PC-3 (cell line): ENCODE data around the gene ASB10. TPM values are rescaled to one million over a fixed set of nuclear protein-coding genes. Genes with fewer than 3 reads are reported as not detected.

Experiments used
- ATAC-seq: fragments of 200-7000 bp; cut with Tn5 transposase; 2 replicates; pipeline ENCODE4 v1.9.1; 2020; ENCODE audit warnings: mild to moderate bottlenecking, moderate library complexity
- BruUV-seq: library from RNA; stranded (reverse); fragments of 400-500 nt; replicated peaks from 2 replicates; lab custom pipeline; 2021; lab: Mats Ljungman, UMichigan
- CTCF ChIA-PET: fragments of 300-600 bp; sonication (Branson Sonifier 250); formaldehyde crosslinking; loops from one replicate; lab custom pipeline; 2022; ENCODE audit warnings: antibody characterized with exemption; lab: Charles Lee
- POLR2A ChIA-PET: fragments of 300-600 bp; sonication (Branson Sonifier 250); formaldehyde crosslinking; loops from one replicate; lab custom pipeline; 2022; ENCODE audit warnings: antibody characterized with exemption; ENCODE audit not compliant: unreplicated experiment; lab: Charles Lee
- DNase-seq: peaks from one replicate; pipeline ENCODE4 v3.0.0-alpha.2; 2015
- H2AFZ ChIP-seq: fragments of 300-600 bp; sonication (generic); 2 replicates; pipeline ENCODE4 v1.6.0; 2016; ENCODE audit warnings: antibody characterized with exemption, low read length
- H3F3A ChIP-seq: fragments of 300-600 bp; sonication (generic); one replicate; pipeline ENCODE4 v1.6.0; 2017; ENCODE audit warnings: antibody characterized with exemption, low read length, control low read depth, mild to moderate bottlenecking; ENCODE audit not compliant: unreplicated experiment
- H3K27ac ChIP-seq: fragments of 300-600 bp; sonication (generic); 2 replicates; pipeline ENCODE4 v1.5.1; 2016; ENCODE audit warnings: mild to moderate bottlenecking, low read length
- H3K27me3 ChIP-seq: fragments of 300-600 bp; sonication (generic); 2 replicates; pipeline ENCODE4 v1.6.1; 2016; ENCODE audit warnings: low read length, mixed read lengths
- H3K36me3 ChIP-seq: fragments of 300-600 bp; sonication (generic); 2 replicates; pipeline ENCODE4 v1.6.1; 2016; ENCODE audit warnings: low read depth, mixed run types, low read length, mixed read lengths
- H3K4me1 ChIP-seq: fragments of 300-600 bp; sonication (generic); 2 replicates; pipeline ENCODE4 v1.5.1; 2016; ENCODE audit warnings: low read length; ENCODE audit not compliant: insufficient read depth
- H3K4me2 ChIP-seq: fragments of 300-600 bp; sonication (generic); 2 replicates; pipeline ENCODE4 v1.6.0; 2016; ENCODE audit warnings: low read length
- H3K4me3 ChIP-seq: fragments of 300-600 bp; sonication (generic); 2 replicates; pipeline ENCODE4 v1.5.1; 2016; ENCODE audit warnings: mild to moderate bottlenecking, low read length, mixed read lengths
- H3K79me2 ChIP-seq: fragments of 300-600 bp; sonication (generic); 2 replicates; pipeline ENCODE4 v1.6.1; 2017; ENCODE audit warnings: low read length, mixed read lengths
- H3K9ac ChIP-seq: fragments of 300-600 bp; sonication (generic); 2 replicates; pipeline ENCODE4 v1.6.0; 2016; ENCODE audit warnings: mild to moderate bottlenecking, low read length
- H3K9me2 ChIP-seq: fragments of 300-600 bp; sonication (generic); replicated peaks from 2 replicates; pipeline ENCODE4 v1.6.1; 2016; ENCODE audit warnings: mixed run types, low read length, mixed read lengths
- H3K9me3 ChIP-seq: fragments of 300-600 bp; sonication (generic); 2 replicates; pipeline ENCODE4 v1.6.1; 2016; ENCODE audit warnings: low read length, mixed read lengths
- H4K20me1 ChIP-seq: fragments of 300-600 bp; sonication (generic); 2 replicates; pipeline ENCODE4 v1.6.1; 2016; ENCODE audit warnings: low read length, mixed read lengths
- EZH2 ChIP-seq: fragments of 300-600 bp; sonication (generic); IDR thresholded peaks from one replicate; pipeline ENCODE4 v1.6.1; 2017; ENCODE audit warnings: antibody characterized with exemption, mild to moderate bottlenecking, low read length; ENCODE audit not compliant: unreplicated experiment
- EZH2phosphoT487 ChIP-seq: fragments of 300-600 bp; sonication (generic); IDR thresholded peaks from 2 replicates; pipeline ENCODE4 v1.6.1; 2018; ENCODE audit warnings: mild to moderate bottlenecking, antibody characterized with exemption, low read length, borderline replicate concordance
- intact Hi-C: fragments of 100-400 bp; cut with micrococcal nuclease; formaldehyde crosslinking; loops from 2 replicates; pipeline ENCODE4 v1.9.0; 2023
- total RNA-seq: library from RNA; depleted of rRNA; stranded (reverse); fragments of >200 nt; gene quantifications from 2 replicates; pipeline ENCODE4 v1.2.3, GENCODE V29; 2014
- TF ChIP-seq, protein P1 (sequence below): fragments of 300-600 bp; sonication (generic); conservative IDR thresholded peaks from 2 replicates; pipeline ENCODE4 v1.5.1; 2017; ENCODE audit warnings: antibody characterized with exemption, low read depth, mild to moderate bottlenecking, low read length

Gene ASB10
- total RNA-seq, 1 experiment from 2014 or later = not detected

- no peaks in the 10 kb centered on the region for H4K20me1 ChIP-seq
Measured at GRCh38 chr7:151128716-151129115, 58.3 kb downstream of the ASB10 start.

GRCh38 chr7:151128144-151128543 is 58.9 kb downstream of the ASB10 start:
- DNase-seq (no peak), ATAC-seq (no peak)
- CTCF ChIA-PET = no interaction called here
- Histone ChIP-seq H3K79me2 (no peaks in the 10 kb centered on the region), H3K9ac (no peak overlapping the region), H3K9me2 (no peaks in the 10 kb centered on the region), H3K36me3 (peaks cover 14% of the 10 kb centered on the region), H3K27ac (no peak overlapping the region), H2AFZ (no peak overlapping the region), H3K27me3 (no peaks in the 10 kb centered on the region), H3K4me3 (no peak overlapping the region), H3K4me1 (no peaks in the 10 kb centered on the region), H3K9me3 (no peaks in the 10 kb centered on the region), H3F3A (no peaks in the 10 kb centered on the region), H3K4me2 (no peak overlapping the region), H4K20me1 (no peaks in the 10 kb centered on the region)
- no peak for TF ChIP-seq EZH2
- TF ChIP-seq, protein P1, sequence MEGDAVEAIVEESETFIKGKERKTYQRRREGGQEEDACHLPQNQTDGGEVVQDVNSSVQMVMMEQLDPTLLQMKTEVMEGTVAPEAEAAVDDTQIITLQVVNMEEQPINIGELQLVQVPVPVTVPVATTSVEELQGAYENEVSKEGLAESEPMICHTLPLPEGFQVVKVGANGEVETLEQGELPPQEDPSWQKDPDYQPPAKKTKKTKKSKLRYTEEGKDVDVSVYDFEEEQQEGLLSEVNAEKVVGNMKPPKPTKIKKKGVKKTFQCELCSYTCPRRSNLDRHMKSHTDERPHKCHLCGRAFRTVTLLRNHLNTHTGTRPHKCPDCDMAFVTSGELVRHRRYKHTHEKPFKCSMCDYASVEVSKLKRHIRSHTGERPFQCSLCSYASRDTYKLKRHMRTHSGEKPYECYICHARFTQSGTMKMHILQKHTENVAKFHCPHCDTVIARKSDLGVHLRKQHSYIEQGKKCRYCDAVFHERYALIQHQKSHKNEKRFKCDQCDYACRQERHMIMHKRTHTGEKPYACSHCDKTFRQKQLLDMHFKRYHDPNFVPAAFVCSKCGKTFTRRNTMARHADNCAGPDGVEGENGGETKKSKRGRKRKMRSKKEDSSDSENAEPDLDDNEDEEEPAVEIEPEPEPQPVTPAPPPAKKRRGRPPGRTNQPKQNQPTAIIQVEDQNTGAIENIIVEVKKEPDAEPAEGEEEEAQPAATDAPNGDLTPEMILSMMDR = no peak
- TF ChIP-seq EZH2phosphoT487 = no peak
- no TSS peak for BruUV-seq
- POLR2A ChIA-PET = no interaction called here
- intact Hi-C loops = no loop called here

More at GRCh38 chr7:151128716-151129115, 58.3 kb downstream of the ASB10 start:
- CTCF ChIA-PET = no interaction called here
- no peaks in the 10 kb centered on the region for H3F3A ChIP-seq
- peaks cover 14% of the 10 kb centered on the region for H3K36me3 ChIP-seq
- ATAC-seq (no peak), DNase-seq (no peak)
- no peaks in the 10 kb centered on the region for H3K79me2 ChIP-seq
- no peaks in the 10 kb centered on the region for H3K4me1 ChIP-seq
- H3K9me2 ChIP-seq = no peaks in the 10 kb centered on the region
- no peak overlapping the region for H3K27ac ChIP-seq
- no peaks in the 10 kb centered on the region for H3K9me3 ChIP-seq
- TF ChIP-seq EZH2phosphoT487 (no peak), EZH2 (no peak)
- TF ChIP-seq, protein P1 = no peak
- H3K4me2 ChIP-seq = no peak overlapping the region
- no TSS peak for BruUV-seq
- no peak overlapping the region for H2AFZ ChIP-seq
- H3K4me3 ChIP-seq = no peak overlapping the region
- intact Hi-C loops = no loop called here
- H3K27me3 ChIP-seq = no peaks in the 10 kb centered on the region
- no peak overlapping the region for H3K9ac ChIP-seq
- POLR2A ChIA-PET = no interaction called here

DNA sequence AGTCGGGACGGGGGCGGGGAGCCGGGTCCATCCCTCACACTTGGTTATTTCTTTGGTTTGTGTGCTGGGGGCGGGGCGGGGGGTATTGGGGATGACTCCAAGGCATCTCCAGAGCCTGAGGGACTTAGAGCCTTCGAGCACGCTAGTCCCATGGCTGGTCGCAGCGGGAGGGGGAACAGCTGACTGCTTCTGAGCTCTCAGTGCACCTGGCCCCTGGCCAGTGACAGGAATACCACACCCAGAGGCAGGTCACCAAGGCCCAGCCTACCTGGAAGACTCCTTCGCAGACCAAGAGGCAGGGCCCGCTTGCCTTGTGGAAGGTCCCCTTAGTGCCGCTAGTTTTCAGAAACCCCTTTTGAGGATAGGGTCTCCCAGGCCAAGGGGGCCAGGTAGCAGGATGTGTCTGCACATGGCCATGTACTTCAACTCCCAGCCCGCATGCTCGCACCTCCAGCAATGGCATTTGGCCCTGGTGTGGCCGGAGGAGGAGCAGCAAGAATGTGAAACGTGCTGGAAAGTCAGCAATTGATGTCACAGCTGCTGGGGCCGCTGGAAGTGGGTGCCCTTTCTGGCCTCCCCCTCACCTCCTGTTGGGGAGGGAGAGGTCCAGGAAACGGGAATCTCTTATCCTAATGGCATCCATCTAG is 60.4 kb downstream of the ASB10 start:
- intact Hi-C loops = no loop called here
- no peaks in the 10 kb centered on the region for H3K9me2 ChIP-seq
- H3K4me3 ChIP-seq = no peak overlapping the region
- no peak overlapping the region for H2AFZ ChIP-seq
- no peaks in the 10 kb centered on the region for H3F3A ChIP-seq
- peaks cover 14% of the 10 kb centered on the region for H3K36me3 ChIP-seq
- no TSS peak for BruUV-seq
- no peaks in the 10 kb centered on the region for H3K79me2 ChIP-seq
- H4K20me1 ChIP-seq = no peaks in the 10 kb centered on the region
- H3K9me3 ChIP-seq = no peaks in the 10 kb centered on the region
- H3K9ac ChIP-seq = no peak overlapping the region
- CTCF ChIA-PET = no interaction called here
- H3K4me1 ChIP-seq = no peaks in the 10 kb centered on the region
- no peaks in the 10 kb centered on the region for H3K27me3 ChIP-seq
- ATAC-seq (no peak), DNase-seq (no peak)
- POLR2A ChIA-PET = no interaction called here
- TF ChIP-seq EZH2 (no peak), EZH2phosphoT487 (no peak)
- TF ChIP-seq, protein P1 = no peak
- H3K27ac ChIP-seq = no peak overlapping the region
- H3K4me2 ChIP-seq = no peak overlapping the region
